ENCODE results near the gene ZBTB12.
"Not testable (repeated sequence)": the region's sequence is repeated elsewhere in the genome, so short reads cannot be mapped to it uniquely, and the experiment has no call there.

- TF ChIP-seq CTCF (CRISPR knock-in tag; IDR thresholded peaks at IDR 0.05); ZZZ3 (CRISPR knock-in tag; IDR thresholded peaks at IDR 0.05; ENCODE audit: borderline replicate concordance); RXRA (CRISPR knock-in tag; IDR thresholded peaks at IDR 0.05); MYNN (CRISPR knock-in tag; IDR thresholded peaks at IDR 0.05; ENCODE audit: low read depth); NFIC (IDR thresholded peaks at IDR 0.05; ENCODE audit: low read length); ZFP36 (IDR thresholded peaks at IDR 0.05; ENCODE audit: borderline replicate concordance, low read depth, low read length, partially characterized antibody); BCL3 (CRISPR knock-in tag; IDR thresholded peaks at IDR 0.05): not testable (repeated sequence)
These were observed 4.8 kb upstream of the ZBTB12 start for GRCh38 chr6:31906727-31907126.

Data from HepG2 (cell line).